KMS-11 (cell line): ENCODE results near the gene RCAN2.

Experiments
- H2AFZ ChIP-seq: fragments of 200-600 bp; sonication (generic); 2 replicates; pipeline ENCODE4 v1.6.1; 2016; ENCODE audit warnings: antibody characterized with exemption, mixed run types, low read depth
- H3K27ac ChIP-seq: fragments of 200-600 bp; sonication (generic); 2 replicates; pipeline ENCODE4 v1.6.1; 2016; ENCODE audit warnings: mild to moderate bottlenecking, mixed run types
- H3K27me3 ChIP-seq: fragments of 200-600 bp; sonication (generic); 2 replicates; pipeline ENCODE4 v1.6.1; 2017; ENCODE audit warnings: mild to moderate bottlenecking, low read depth, mixed run types, moderate library complexity; ENCODE audit not compliant: insufficient read depth
- H3K36me3 ChIP-seq: fragments of 200-600 bp; sonication (generic); 2 replicates; pipeline ENCODE4 v1.6.1; 2017; ENCODE audit warnings: mild to moderate bottlenecking, mixed run types; ENCODE audit not compliant: insufficient read depth
- H3K4me1 ChIP-seq: fragments of 200-600 bp; sonication (generic); 2 replicates; pipeline ENCODE4 v1.6.1; 2016; ENCODE audit warnings: mild to moderate bottlenecking, low read depth, mixed run types; ENCODE audit not compliant: poor library complexity, severe bottlenecking
- H3K4me2 ChIP-seq: fragments of 200-600 bp; sonication (generic); 2 replicates; pipeline ENCODE4 v1.7.0; 2016; ENCODE audit warnings: mild to moderate bottlenecking, mixed run types
- H3K4me3 ChIP-seq: fragments of 200-600 bp; sonication (generic); IDR thresholded peaks from 2 replicates; pipeline ENCODE4 v1.6.1; 2017; ENCODE audit warnings: low read depth, low read length, mixed read lengths; ENCODE audit not compliant: insufficient read depth
- H3K79me2 ChIP-seq: fragments of 200-600 bp; sonication (generic); 2 replicates; pipeline ENCODE4 v1.6.1; 2016; ENCODE audit warnings: low read depth, mixed run types; ENCODE audit not compliant: insufficient read depth
- H3K9ac ChIP-seq: fragments of 200-600 bp; sonication (generic); 2 replicates; pipeline ENCODE4 v1.6.1; 2016; ENCODE audit warnings: mild to moderate bottlenecking, mixed run types
- H4K20me1 ChIP-seq: fragments of 200-600 bp; sonication (generic); 2 replicates; pipeline ENCODE4 v1.6.1; 2016; ENCODE audit warnings: mild to moderate bottlenecking, mixed run types; ENCODE audit not compliant: insufficient read depth
- TF ChIP-seq, protein P1 (sequence below): fragments of 200-600 bp; sonication (generic); conservative IDR thresholded peaks from 2 replicates; pipeline ENCODE4 v1.6.1; 2017; ENCODE audit warnings: low read depth, mild to moderate bottlenecking, antibody characterized with exemption, low read length, moderate library complexity, mixed read lengths

The RCAN2 gene

DNA sequence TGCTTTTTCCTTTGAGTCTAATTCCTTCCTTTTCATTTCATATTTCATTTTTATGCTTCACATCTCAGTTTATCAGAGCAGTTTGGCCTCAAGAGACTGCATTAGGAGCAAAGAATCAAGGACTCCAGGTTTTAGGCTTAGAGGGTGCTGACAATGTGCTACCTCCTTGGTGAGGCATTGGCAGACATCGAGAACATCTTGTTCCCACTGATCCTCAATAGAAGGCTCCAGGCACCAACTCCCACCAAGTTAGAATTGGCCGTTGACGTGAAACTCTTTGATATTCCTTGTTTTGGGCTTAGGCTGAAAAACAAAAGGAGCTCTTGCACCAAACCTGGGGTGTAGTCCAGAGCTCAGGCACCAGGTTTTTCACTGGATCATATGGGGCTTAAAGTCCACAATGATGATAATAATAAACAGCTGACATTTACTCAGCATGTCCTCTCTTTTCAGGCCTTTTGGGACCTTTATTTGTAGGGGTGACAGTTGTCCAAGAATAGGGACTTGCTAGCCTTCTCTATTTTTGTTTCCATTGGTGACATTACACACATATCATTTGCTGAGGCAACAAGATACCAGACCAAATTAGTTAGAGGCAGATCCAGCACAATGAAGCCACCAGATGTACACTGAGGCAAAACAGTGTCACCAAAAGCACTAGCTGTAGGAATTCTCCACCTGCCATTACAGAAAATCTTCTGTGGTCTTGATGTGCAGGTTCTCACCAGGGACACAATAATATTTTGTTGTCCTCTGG lies 239.5 kb downstream of the RCAN2 start:
- Histone ChIP-seq H3K27me3 (no peaks in the 10 kb centered on the region), H3K27ac (no peak overlapping the region), H3K4me3 (no peak overlapping the region), H4K20me1 (no peaks in the 10 kb centered on the region), H3K4me2 (no peak overlapping the region), H3K79me2 (no peaks in the 10 kb centered on the region), H3K9ac (no peak overlapping the region), H2AFZ (no peak overlapping the region), H3K4me1 (no peaks in the 10 kb centered on the region), H3K36me3 (no peaks in the 10 kb centered on the region)
- TF ChIP-seq, protein P1, sequence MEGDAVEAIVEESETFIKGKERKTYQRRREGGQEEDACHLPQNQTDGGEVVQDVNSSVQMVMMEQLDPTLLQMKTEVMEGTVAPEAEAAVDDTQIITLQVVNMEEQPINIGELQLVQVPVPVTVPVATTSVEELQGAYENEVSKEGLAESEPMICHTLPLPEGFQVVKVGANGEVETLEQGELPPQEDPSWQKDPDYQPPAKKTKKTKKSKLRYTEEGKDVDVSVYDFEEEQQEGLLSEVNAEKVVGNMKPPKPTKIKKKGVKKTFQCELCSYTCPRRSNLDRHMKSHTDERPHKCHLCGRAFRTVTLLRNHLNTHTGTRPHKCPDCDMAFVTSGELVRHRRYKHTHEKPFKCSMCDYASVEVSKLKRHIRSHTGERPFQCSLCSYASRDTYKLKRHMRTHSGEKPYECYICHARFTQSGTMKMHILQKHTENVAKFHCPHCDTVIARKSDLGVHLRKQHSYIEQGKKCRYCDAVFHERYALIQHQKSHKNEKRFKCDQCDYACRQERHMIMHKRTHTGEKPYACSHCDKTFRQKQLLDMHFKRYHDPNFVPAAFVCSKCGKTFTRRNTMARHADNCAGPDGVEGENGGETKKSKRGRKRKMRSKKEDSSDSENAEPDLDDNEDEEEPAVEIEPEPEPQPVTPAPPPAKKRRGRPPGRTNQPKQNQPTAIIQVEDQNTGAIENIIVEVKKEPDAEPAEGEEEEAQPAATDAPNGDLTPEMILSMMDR: no peak

DNA sequence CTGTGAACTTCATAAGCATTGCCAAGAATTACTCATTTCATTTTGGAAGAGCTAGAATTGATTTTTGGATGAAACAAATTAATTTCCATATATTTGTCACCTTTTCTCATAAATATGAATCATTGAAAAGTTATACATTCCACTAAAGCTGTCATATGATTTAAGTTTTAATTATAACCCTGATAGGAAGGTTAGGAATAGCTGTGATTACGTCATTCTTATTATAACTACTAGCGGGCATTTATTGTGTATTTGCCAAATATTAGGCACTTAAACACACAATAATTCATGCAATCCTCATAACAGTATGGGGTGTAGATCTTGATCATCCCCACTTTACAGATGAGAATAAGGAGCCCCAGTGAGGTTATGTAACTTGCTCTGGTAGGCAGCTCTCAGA lies 243.1 kb downstream of the RCAN2 start:
- Histone ChIP-seq H3K27ac (no peak overlapping the region), H4K20me1 (no peaks in the 10 kb centered on the region), H3K79me2 (no peaks in the 10 kb centered on the region), H3K36me3 (no peaks in the 10 kb centered on the region), H3K9ac (no peak overlapping the region), H2AFZ (no peak overlapping the region), H3K4me2 (no peak overlapping the region), H3K4me3 (no peak overlapping the region), H3K27me3 (no peaks in the 10 kb centered on the region), H3K4me1 (no peaks in the 10 kb centered on the region)
- TF ChIP-seq, protein P1: no peak

DNA sequence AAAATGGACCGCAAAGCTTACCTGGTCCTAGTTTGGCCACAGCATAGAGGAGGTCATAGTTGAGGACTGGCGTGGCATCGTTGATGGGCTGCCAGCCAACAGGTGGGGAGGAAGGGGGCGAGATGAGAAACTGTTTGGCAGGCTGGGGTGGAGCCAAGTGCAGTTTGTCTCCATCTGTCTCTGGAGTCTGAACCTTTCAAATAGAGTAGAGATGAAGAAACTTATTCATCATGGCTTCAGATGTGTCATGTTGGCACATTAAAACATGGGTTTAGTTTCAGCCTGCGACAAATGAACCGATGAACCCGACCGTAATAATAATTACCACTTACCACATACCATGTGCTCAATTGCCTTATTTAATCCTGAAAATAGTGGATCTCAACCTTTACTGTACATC lies 244.5 kb downstream of the RCAN2 start:
- Histone ChIP-seq H3K4me2 (no peak overlapping the region), H3K27me3 (no peaks in the 10 kb centered on the region)

DNA sequence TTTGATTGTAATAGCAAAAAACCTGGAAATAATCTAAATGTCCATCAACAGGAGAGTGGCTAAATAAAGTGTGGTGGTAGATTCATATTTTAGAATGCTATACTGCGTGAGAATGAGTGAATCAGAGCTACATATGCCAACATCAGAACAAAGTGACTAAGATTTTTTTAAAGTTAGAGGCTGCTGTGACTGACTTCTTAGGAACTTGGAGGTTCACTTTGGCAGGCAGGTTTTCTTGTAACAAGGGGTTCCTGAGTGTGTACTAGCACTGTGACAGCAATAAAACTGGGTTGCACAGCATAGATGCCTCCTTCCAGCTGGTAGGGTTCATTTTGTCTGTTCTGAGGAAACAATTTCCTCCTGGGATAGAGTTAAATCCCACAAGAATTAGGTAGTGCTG lies 245.2 kb downstream of the RCAN2 start:
- TF ChIP-seq, protein P1: no peak
- Histone ChIP-seq H3K9ac (no peak overlapping the region), H4K20me1 (no peaks in the 10 kb centered on the region), H2AFZ (no peak overlapping the region), H3K4me1 (no peaks in the 10 kb centered on the region), H3K4me3 (no peak overlapping the region), H3K27me3 (no peaks in the 10 kb centered on the region), H3K4me2 (no peak overlapping the region), H3K36me3 (no peaks in the 10 kb centered on the region), H3K79me2 (no peaks in the 10 kb centered on the region), H3K27ac (no peak overlapping the region)

More for the DNA sequence above, 244.5 kb downstream of the RCAN2 start:
- Histone ChIP-seq H3K27ac (no peak overlapping the region), H4K20me1 (no peaks in the 10 kb centered on the region), H3K9ac (no peak overlapping the region), H3K4me3 (no peak overlapping the region), H3K36me3 (no peaks in the 10 kb centered on the region), H3K79me2 (no peaks in the 10 kb centered on the region), H2AFZ (no peak overlapping the region), H3K4me1 (no peaks in the 10 kb centered on the region)
- TF ChIP-seq, protein P1: no peak
